HepG2 (cell line): ENCODE results near the gene SYNPO2L. TPM values are rescaled to one million over a fixed set of nuclear protein-coding genes. Genes with fewer than 3 reads are reported as not detected.

Experiments used
- ATAC-seq: fragments of 200-7000 bp; cut with Tn5 transposase; 3 replicates; pipeline ENCODE4 v1.9.1; 2020; ENCODE audit warnings: mild to moderate bottlenecking, moderate library complexity
- BruUV-seq: library from RNA; stranded (reverse); fragments of 400-500 nt; replicated peaks from 2 replicates; lab custom pipeline; 2021; lab: Mats Ljungman, UMichigan
- CTCF ChIA-PET: fragments of 300-600 bp; formaldehyde crosslinking; extraction: SDS; loops from one replicate; lab custom pipeline; 2021; ENCODE audit warnings: low total read pairs, inconsistent platforms, low intra/inter-chr PET ratio; lab: Yijun Ruan, JAX
- POLR2A ChIA-PET: fragments of 350-600 bp; sonication (Branson Sonifier 250); formaldehyde crosslinking; loops from one replicate; lab custom pipeline; 2020; ENCODE audit warnings: antibody characterized with exemption, inconsistent platforms; lab: Yijun Ruan, JAX
- DNase-seq: peaks from one replicate; pipeline ENCODE4 v3.0.0-alpha.2; 2015; ENCODE audit warnings: low spot score
- FAIRE-seq: peaks from 3 replicates; lab custom pipeline; 2011; peaks lifted over from hg19 to GRCh38; lab: Jason Lieb, UNC
- H2AFZ ChIP-seq: one replicate; pipeline ENCODE4 v1.6.1; 2011; ENCODE audit warnings: low read length, inconsistent platforms
- H3K27ac ChIP-seq: fragments of 300-600 bp; 3 replicates; pipeline ENCODE4 v1.8.0; 2011; ENCODE audit warnings: mixed run types, mild to moderate bottlenecking, mixed read lengths, low read length, inconsistent platforms; ENCODE audit not compliant: insufficient read depth; ENCODE audit errors: extremely low read length
- H3K27me3 ChIP-seq, 2 experiments: fragments of 200-600 bp in 1 of 2; 2 replicates in 1 of 2; 3 replicates in 1 of 2; pipeline versions ENCODE4 v1.6.0 to v1.8.0; 2011; ENCODE audit warnings: low read length in 2 of 2, mild to moderate bottlenecking in 2 of 2, moderate library complexity in 2 of 2, inconsistent platforms in 1 of 2; ENCODE audit not compliant: insufficient read depth in 2 of 2, control insufficient read depth in 1 of 2
- H3K36me3 ChIP-seq, 2 experiments: fragments of 200-600 bp in 1 of 2; replicated peaks in 1 of 2; 2 replicates in 1 of 2; 3 replicates in 1 of 2; pipeline versions ENCODE4 v1.5.1 to v1.8.0; 2011; ENCODE audit warnings: low read length in 2 of 2, inconsistent platforms in 1 of 2; ENCODE audit not compliant: insufficient read depth in 2 of 2, control insufficient read depth in 1 of 2
- H3K4me1 ChIP-seq: 2 replicates; pipeline ENCODE4 v1.5.1; 2012; ENCODE audit warnings: low read length, inconsistent platforms; ENCODE audit not compliant: insufficient read depth
- H3K4me2 ChIP-seq: 2 replicates; pipeline ENCODE4 v1.6.0; 2011; ENCODE audit warnings: low read depth, low read length, inconsistent platforms
- H3K4me3 ChIP-seq, 3 experiments: fragments of 200-600 bp in 1 of 3; sonication (generic), shearing (Covaris generic) in 1 of 3; replicated peaks in 1 of 3; 2 replicates each; pipeline ENCODE4 v1.5.1; 2011 to 2016; ENCODE audit warnings: low read length in 3 of 3, inconsistent platforms in 2 of 3, low read depth in 2 of 3, mild to moderate bottlenecking in 2 of 3, control low read depth in 1 of 3, mixed read lengths in 1 of 3; ENCODE audit not compliant: insufficient read depth in 1 of 3
- H3K79me2 ChIP-seq: one replicate; pipeline ENCODE4 v1.6.1; 2011; ENCODE audit warnings: low read length, inconsistent platforms; ENCODE audit not compliant: insufficient read depth
- H3K9ac ChIP-seq: 2 replicates; pipeline ENCODE4 v1.6.0; 2011; ENCODE audit warnings: mild to moderate bottlenecking, low read depth, low read length, inconsistent platforms; ENCODE audit not compliant: insufficient read depth
- H3K9me3 ChIP-seq: 2 replicates; pipeline ENCODE4 v1.5.1; 2012; ENCODE audit warnings: mild to moderate bottlenecking, low read length
- H4K20me1 ChIP-seq: 2 replicates; pipeline ENCODE4 v1.6.0; 2011; ENCODE audit warnings: inconsistent platforms, mild to moderate bottlenecking, low read length, moderate library complexity; ENCODE audit not compliant: insufficient read depth
- AKAP8 ChIP-seq: sonication (generic); formaldehyde crosslinking; IDR thresholded peaks from 2 replicates; pipeline ENCODE4 v1.5.1; 2020; ENCODE audit warnings: mild to moderate bottlenecking, missing genetic modification reagents
- BCL6 ChIP-seq: IDR thresholded peaks from 2 replicates; pipeline ENCODE4 v1.6.1; 2016; ENCODE audit warnings: missing genetic modification reagents, missing compliant biosample characterization
- CERS6 ChIP-seq: sonication (generic); formaldehyde crosslinking; IDR thresholded peaks from 2 replicates; pipeline ENCODE4 v1.5.0; 2020; ENCODE audit warnings: missing genetic modification reagents
- CREM ChIP-seq, 2 experiments: sonication (generic) in 1 of 2; formaldehyde crosslinking in 1 of 2; IDR thresholded peaks; 2 replicates each; pipeline versions ENCODE4 v1.4.0 to v1.6.1; 2016 to 2020; ENCODE audit warnings: antibody characterized with exemption in 1 of 2, mild to moderate bottlenecking in 1 of 2, missing genetic modification reagents in 1 of 2
- FOSL2 ChIP-seq: sonication (generic); formaldehyde crosslinking; IDR thresholded peaks from 2 replicates; pipeline ENCODE4 v1.4.0; 2020; ENCODE audit warnings: missing genetic modification reagents
- HOXA9 ChIP-seq: sonication (generic); formaldehyde crosslinking; IDR thresholded peaks from 2 replicates; pipeline ENCODE4 v1.8.1; 2022; ENCODE audit warnings: missing genetic modification reagents, mild to moderate bottlenecking, moderate library complexity, borderline replicate concordance
- MED1 ChIP-seq: sonication (generic); formaldehyde crosslinking; IDR thresholded peaks from 2 replicates; pipeline ENCODE4 v1.4.0; 2020; ENCODE audit warnings: missing genetic modification reagents
- NFYC ChIP-seq: IDR thresholded peaks from 2 replicates; pipeline ENCODE4 v1.6.1; 2016; ENCODE audit warnings: missing genetic modification reagents, missing compliant biosample characterization
- NPAS2 ChIP-seq: sonication (generic); formaldehyde crosslinking; IDR thresholded peaks from 2 replicates; pipeline ENCODE4 v1.8.0; 2022; ENCODE audit warnings: mild to moderate bottlenecking, missing genetic modification reagents, borderline replicate concordance
- RELA ChIP-seq: sonication (generic); formaldehyde crosslinking; IDR thresholded peaks from 2 replicates; pipeline ENCODE4 v1.4.0; 2020; ENCODE audit warnings: missing genetic modification reagents
- SMARCE1 ChIP-seq: fragments of 450-650 bp; IDR thresholded peaks from 2 replicates; pipeline ENCODE4 v1.6.1; 2017; ENCODE audit warnings: borderline replicate concordance
- ZMYM3 ChIP-seq: sonication (generic); formaldehyde crosslinking; IDR thresholded peaks from 2 replicates; pipeline ENCODE4 v1.5.1; 2020; ENCODE audit warnings: mild to moderate bottlenecking, missing genetic modification reagents
- ZNF224 ChIP-seq: sonication (generic); formaldehyde crosslinking; IDR thresholded peaks from 2 replicates; pipeline ENCODE4 v1.5.0; 2020; ENCODE audit warnings: mild to moderate bottlenecking, missing genetic modification reagents
- ZNF550 ChIP-seq: sonication (generic); formaldehyde crosslinking; IDR thresholded peaks from 2 replicates; pipeline ENCODE4 v1.4.0; 2020; ENCODE audit warnings: mild to moderate bottlenecking, missing genetic modification reagents, borderline replicate concordance
- ZSCAN31 ChIP-seq: sonication (generic); formaldehyde crosslinking; IDR thresholded peaks from 2 replicates; pipeline ENCODE4 v1.5.0; 2020; ENCODE audit warnings: low read depth, mild to moderate bottlenecking, missing genetic modification reagents
- WGBS: methylation state at CpG from one replicate; pipeline ENCODE4 v1.1.6; 2017; ENCODE audit warnings: low lambda C conversion rate; 5-methylcytosine and 5-hydroxymethylcytosine counted together
- in situ Hi-C: cut with HindIII; loops from 2 replicates; pipeline ENCODE4 v1.10.0; 2017; ENCODE audit warnings: low pct_unique_long_range_greater_than_20kb; ENCODE audit not compliant: extremely low pct_ligation_motif_present
- intact Hi-C: fragments of 100-400 bp; cut with micrococcal nuclease; formaldehyde crosslinking; loops from one replicate; pipeline ENCODE4 v1.10.0; 2022; ENCODE audit not compliant: unreplicated experiment
- polyA plus RNA-seq, 8 experiments: library from polyadenylated mRNA; depleted of rRNA in 3 of 8; stranded (reverse) in 7 of 8; unstranded in 1 of 8; fragments of >200 nt; fragmentation: Illumina TruSeq in 4 of 8; extraction: Trizol in 4 of 8; gene quantifications; 2 replicates each; pipeline versions ENCODE4 v1.2.1 to v1.2.3, GENCODE V29; 2011 to 2016; ENCODE audit warnings: low read depth in 4 of 8, missing spikeins in 1 of 8, mixed read lengths in 1 of 8; ENCODE audit not compliant: insufficient read depth in 1 of 8
- total RNA-seq, 5 experiments: library from RNA; depleted of rRNA; stranded (reverse); fragments of >200 nt; fragmentation: Illumina TruSeq; extraction: Trizol; gene quantifications; 2 replicates each; pipeline ENCODE4 v1.2.3, GENCODE V29; 2016; ENCODE audit warnings: low read depth in 1 of 5
- TF ChIP-seq, protein P1 (sequence below): sonication (generic); formaldehyde crosslinking; IDR thresholded peaks from 2 replicates; pipeline ENCODE4 v1.4.0; 2020; ENCODE audit warnings: mild to moderate bottlenecking, missing genetic modification reagents
- TF ChIP-seq, protein P2 (sequence below): sonication (generic); formaldehyde crosslinking; IDR thresholded peaks from 2 replicates; pipeline ENCODE4 v1.8.0; 2022; ENCODE audit warnings: mild to moderate bottlenecking, missing genetic modification reagents, moderate library complexity

The SYNPO2L gene
- total and polyA plus RNA-seq, 2 of the 13 experiments (the other 11 are each of a cell fraction or from before 2014, with no cell fraction given) = not detected

DNA sequence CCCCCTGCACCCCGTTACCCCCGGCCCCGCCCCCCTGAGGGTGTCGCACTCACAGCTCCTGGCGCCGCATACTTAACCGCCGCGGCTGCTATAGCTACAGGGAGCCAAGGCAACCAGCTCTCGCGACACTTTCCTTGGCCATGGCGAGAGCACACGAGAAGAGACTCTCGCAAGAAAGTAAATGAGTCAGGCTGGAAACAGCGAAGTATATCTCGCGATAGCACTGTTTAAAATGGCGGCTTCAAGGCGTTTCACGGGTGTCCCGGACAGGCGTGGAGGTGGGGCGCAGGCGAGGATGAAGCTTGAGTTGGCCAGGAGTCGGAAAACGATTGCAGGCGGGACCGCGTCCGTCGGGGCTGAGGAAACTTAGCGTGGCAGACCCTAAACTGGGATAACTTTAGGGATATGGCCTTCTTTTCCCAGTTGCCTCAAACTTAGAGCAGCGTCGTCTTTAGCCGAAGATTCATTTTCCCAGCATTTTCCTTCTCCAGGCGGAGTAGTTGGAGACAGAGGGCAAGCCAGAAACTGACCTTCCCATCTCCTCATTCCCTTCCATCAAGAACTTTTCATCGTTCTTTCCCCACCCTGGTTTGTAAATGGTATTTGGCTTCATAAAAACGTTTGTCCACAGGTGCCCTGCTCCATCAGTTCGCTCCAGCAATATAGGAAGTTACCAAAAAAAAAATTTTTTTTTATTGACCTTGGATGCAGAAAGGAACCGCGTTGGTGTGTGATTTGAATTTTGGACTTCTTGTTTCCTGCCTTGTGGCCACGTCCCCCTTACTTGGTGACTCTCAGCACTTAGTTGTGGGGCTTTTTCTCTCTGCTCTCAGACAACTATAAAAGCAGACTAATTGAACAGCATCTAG lies 29.7 kb downstream of the SYNPO2L start:
- Histone ChIP-seq H3K4me2 (peak overlapping the region; percentile 89), H3K79me2 (peaks cover 23% of the 10 kb centered on the region), H2AFZ (peak overlapping the region; percentile 82), H3K27ac (peak overlapping the region; percentile 84), H3K4me3 (peak overlapping the region; percentile 75 to 92 (median 89)), H3K4me1 (peaks cover 39% of the 10 kb centered on the region), H3K36me3 (no peaks in the 10 kb centered on the region), H3K27me3 (no peaks in the 10 kb centered on the region; a peak in 1 of 5 replicates), H3K9me3 (no peaks in the 10 kb centered on the region), H3K9ac (peak overlapping the region; percentile 99), H4K20me1 (no peaks in the 10 kb centered on the region)
- intact Hi-C loops = loop anchor here (2.0 to 5.0 kb wide), 2 partner anchors 39 to 214 kb away; partner anchors contain the start of gene ANXA7
- BruUV-seq = TSS peak; percentile 90
- CTCF ChIA-PET = no interaction called here
- DNase-seq = peak; percentile 96
- ATAC-seq = peak; percentile 96
- FAIRE-seq = peak; percentile 87
- WGBS = 2% methylated on average over 42 of the region's 42 CpGs
- POLR2A ChIA-PET = interaction anchor here (0.7 to 2.6 kb wide), 19 partner anchors 9 to 214 kb away, joined by 3 to 13 read pairs (median 4); partner anchors contain the start of genes PPP3CB and USP54
- in situ Hi-C loops = loop anchor here (25.0 kb wide), 1 partner anchor 364 kb away; the partner anchor contains the start of gene MRPS16
- TF ChIP-seq ZMYM3 (CRISPR knock-in tag) (no peak), ZNF550 (CRISPR knock-in tag) (no peak), ZSCAN31 (0 out of 2 replicates have a peak, but pooled peaks have one; percentile 17), NFYC (CRISPR knock-in tag) (no peak), NPAS2 (CRISPR knock-in tag) (no peak), ZNF224 (CRISPR knock-in tag) (0 out of 2 replicates have a peak, but pooled peaks have one; percentile 27), MED1 (no peak; the same call in 1 of the 2 replicates), AKAP8 (CRISPR knock-in tag) (no peak), CREM (IDR thresholded peaks at IDR 0.05) (peak; percentile 34; the same call in 1 of the 2 replicates), CREM (CRISPR knock-in tag; IDR thresholded peaks at IDR 0.05) (no peak), HOXA9 (CRISPR knock-in tag) (peak; percentile 62; the same call in 1 of the 2 replicates), BCL6 (CRISPR knock-in tag) (peak; percentile 33; the same call in 1 of the 2 replicates), CERS6 (CRISPR knock-in tag) (no peak), RELA (CRISPR knock-in tag) (no peak), SMARCE1 (no peak), FOSL2 (peak; percentile 89)
- TF ChIP-seq, protein P1, sequence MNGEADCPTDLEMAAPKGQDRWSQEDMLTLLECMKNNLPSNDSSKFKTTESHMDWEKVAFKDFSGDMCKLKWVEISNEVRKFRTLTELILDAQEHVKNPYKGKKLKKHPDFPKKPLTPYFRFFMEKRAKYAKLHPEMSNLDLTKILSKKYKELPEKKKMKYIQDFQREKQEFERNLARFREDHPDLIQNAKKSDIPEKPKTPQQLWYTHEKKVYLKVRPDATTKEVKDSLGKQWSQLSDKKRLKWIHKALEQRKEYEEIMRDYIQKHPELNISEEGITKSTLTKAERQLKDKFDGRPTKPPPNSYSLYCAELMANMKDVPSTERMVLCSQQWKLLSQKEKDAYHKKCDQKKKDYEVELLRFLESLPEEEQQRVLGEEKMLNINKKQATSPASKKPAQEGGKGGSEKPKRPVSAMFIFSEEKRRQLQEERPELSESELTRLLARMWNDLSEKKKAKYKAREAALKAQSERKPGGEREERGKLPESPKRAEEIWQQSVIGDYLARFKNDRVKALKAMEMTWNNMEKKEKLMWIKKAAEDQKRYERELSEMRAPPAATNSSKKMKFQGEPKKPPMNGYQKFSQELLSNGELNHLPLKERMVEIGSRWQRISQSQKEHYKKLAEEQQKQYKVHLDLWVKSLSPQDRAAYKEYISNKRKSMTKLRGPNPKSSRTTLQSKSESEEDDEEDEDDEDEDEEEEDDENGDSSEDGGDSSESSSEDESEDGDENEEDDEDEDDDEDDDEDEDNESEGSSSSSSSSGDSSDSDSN (CRISPR knock-in tag) = no peak
- TF ChIP-seq, protein P2, sequence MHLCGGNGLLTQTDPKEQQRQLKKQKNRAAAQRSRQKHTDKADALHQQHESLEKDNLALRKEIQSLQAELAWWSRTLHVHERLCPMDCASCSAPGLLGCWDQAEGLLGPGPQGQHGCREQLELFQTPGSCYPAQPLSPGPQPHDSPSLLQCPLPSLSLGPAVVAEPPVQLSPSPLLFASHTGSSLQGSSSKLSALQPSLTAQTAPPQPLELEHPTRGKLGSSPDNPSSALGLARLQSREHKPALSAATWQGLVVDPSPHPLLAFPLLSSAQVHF (CRISPR knock-in tag) = no peak; the same call in 1 of the 2 replicates
